Mucosa of rectum (tissue), 2 donors: ENCODE data around the gene OPRM1.
"Not testable (repeated sequence)": the region's sequence is repeated elsewhere in the genome, so short reads cannot be mapped to it uniquely, and the experiment has no call there.

Experiments
- H3K27ac ChIP-seq, 2 donors: one replicate each; pipeline ENCODE4 v1.7.0; 2013; ENCODE audit warnings: inconsistent platforms in 2 of 2, low read depth in 2 of 2, low read length in 2 of 2
- H3K27me3 ChIP-seq, 2 donors: one replicate each; pipeline ENCODE4 v1.7.0; 2013; ENCODE audit warnings: low read length in 2 of 2; ENCODE audit not compliant: control insufficient read depth in 2 of 2, insufficient read depth in 2 of 2
- H3K36me3 ChIP-seq, 2 donors: one replicate each; pipeline ENCODE4 v1.7.0; 2013; ENCODE audit warnings: low read length in 2 of 2; ENCODE audit not compliant: control insufficient read depth in 2 of 2, insufficient read depth in 2 of 2
- H3K4me1 ChIP-seq, 2 donors: one replicate each; pipeline ENCODE4 v1.7.0; 2013; ENCODE audit warnings: low read length in 2 of 2, mild to moderate bottlenecking in 1 of 2; ENCODE audit not compliant: control insufficient read depth in 2 of 2, insufficient read depth in 2 of 2
- H3K4me3 ChIP-seq, 2 donors: one replicate each; pipeline ENCODE4 v1.7.0; 2013; ENCODE audit warnings: low read length in 2 of 2
- H3K9ac ChIP-seq, 2 donors: one replicate each; pipeline ENCODE4 v1.7.0; 2013; ENCODE audit warnings: low read length in 2 of 2, low read depth in 1 of 2, mild to moderate bottlenecking in 1 of 2
- H3K9me3 ChIP-seq, 2 donors: one replicate each; pipeline ENCODE4 v1.7.0; 2013; ENCODE audit warnings: low read length in 2 of 2; ENCODE audit not compliant: control insufficient read depth in 2 of 2
- donor health status: healthy.
- donor health status: Normal muscosa, but diverticular disease.

The OPRM1 gene

GRCh38 chr6:154078596-154078995, 39.6 kb downstream of the OPRM1 start:
- not testable (repeated sequence) for H3K36me3 ChIP-seq, H3K4me1 ChIP-seq, H3K27ac ChIP-seq, H3K27me3 ChIP-seq, H3K9me3 ChIP-seq, H3K4me3 ChIP-seq, H3K9ac ChIP-seq

GRCh38 chr6:154080461-154081189, 41.6 kb downstream of the OPRM1 start:
- Histone ChIP-seq H3K9ac (no peak overlapping the region), H3K27me3 (no peaks in the 10 kb centered on the region), H3K4me3 (no peak overlapping the region), H3K27ac (no peak overlapping the region), H3K9me3 (no peaks in the 10 kb centered on the region), H3K36me3 (no peaks in the 10 kb centered on the region), H3K4me1 (no peaks in the 10 kb centered on the region)

- H3K9me3 ChIP-seq = no peaks in the 10 kb centered on the region
- H3K4me1 ChIP-seq = no peaks in the 10 kb centered on the region
- no peak overlapping the region for H3K4me3 ChIP-seq
- no peak overlapping the region for H3K27ac ChIP-seq
- H3K27me3 ChIP-seq = no peaks in the 10 kb centered on the region
- H3K36me3 ChIP-seq = no peaks in the 10 kb centered on the region
- no peak overlapping the region for H3K9ac ChIP-seq
These were observed 47.5 kb downstream of the OPRM1 start for GRCh38 chr6:154086510-154086909.

GRCh38 chr6:154092326-154092962, 53.4 kb downstream of the OPRM1 start:
- no peaks in the 10 kb centered on the region for H3K4me1 ChIP-seq
- no peaks in the 10 kb centered on the region for H3K27me3 ChIP-seq
- H3K4me3 ChIP-seq = no peak overlapping the region
- no peak overlapping the region for H3K27ac ChIP-seq
- no peak overlapping the region for H3K9ac ChIP-seq
- H3K36me3 ChIP-seq = no peaks in the 10 kb centered on the region
- H3K9me3 ChIP-seq = no peaks in the 10 kb centered on the region

GRCh38 chr6:154093231-154094044, 54.4 kb downstream of the OPRM1 start:
- Histone ChIP-seq H3K36me3 (no peaks in the 10 kb centered on the region), H3K9ac (no peak overlapping the region), H3K4me3 (no peak overlapping the region), H3K9me3 (no peaks in the 10 kb centered on the region), H3K4me1 (no peaks in the 10 kb centered on the region), H3K27ac (no peak overlapping the region), H3K27me3 (no peaks in the 10 kb centered on the region)

GRCh38 chr6:154095571-154095970, 56.5 kb downstream of the OPRM1 start:
- H3K9me3 ChIP-seq = no peaks in the 10 kb centered on the region
- H3K4me3 ChIP-seq = no peak overlapping the region
- no peaks in the 10 kb centered on the region for H3K4me1 ChIP-seq
- no peaks in the 10 kb centered on the region for H3K36me3 ChIP-seq
- no peak overlapping the region for H3K9ac ChIP-seq
- no peaks in the 10 kb centered on the region for H3K27me3 ChIP-seq
- no peak overlapping the region for H3K27ac ChIP-seq

- Histone ChIP-seq H3K4me1 (no peaks in the 10 kb centered on the region), H3K27me3 (no peaks in the 10 kb centered on the region), H3K27ac (no peak overlapping the region), H3K36me3 (no peaks in the 10 kb centered on the region), H3K9me3 (no peaks in the 10 kb centered on the region), H3K9ac (no peak overlapping the region), H3K4me3 (no peak overlapping the region)
These were observed 57.3 kb downstream of the OPRM1 start for GRCh38 chr6:154096316-154096715.

- Histone ChIP-seq H3K9me3 (no peaks in the 10 kb centered on the region), H3K27me3 (no peaks in the 10 kb centered on the region), H3K4me1 (no peaks in the 10 kb centered on the region), H3K36me3 (no peaks in the 10 kb centered on the region), H3K4me3 (no peak overlapping the region), H3K27ac (no peak overlapping the region), H3K9ac (no peak overlapping the region)
These were observed 57.8 kb downstream of the OPRM1 start for GRCh38 chr6:154096834-154097233.

GRCh38 chr6:154099211-154099610, 60.2 kb downstream of the OPRM1 start:
- no peak overlapping the region for H3K4me3 ChIP-seq

GRCh38 chr6:154106251-154106650, 67.2 kb downstream of the OPRM1 start:
- H3K36me3 ChIP-seq = no peaks in the 10 kb centered on the region
- no peak overlapping the region for H3K9ac ChIP-seq
- H3K9me3 ChIP-seq = no peaks in the 10 kb centered on the region
- H3K27ac ChIP-seq = no peak overlapping the region
- no peaks in the 10 kb centered on the region for H3K27me3 ChIP-seq
- H3K4me3 ChIP-seq = no peak overlapping the region
- no peaks in the 10 kb centered on the region for H3K4me1 ChIP-seq

More at GRCh38 chr6:154099211-154099610, 60.2 kb downstream of the OPRM1 start:
- Histone ChIP-seq H3K27me3 (no peaks in the 10 kb centered on the region), H3K9ac (no peak overlapping the region), H3K9me3 (no peaks in the 10 kb centered on the region), H3K27ac (no peak overlapping the region), H3K36me3 (no peaks in the 10 kb centered on the region), H3K4me1 (no peaks in the 10 kb centered on the region)
